C4-2B (cell line): ENCODE results near the gene DCPS.

Experiments used
- H3K27ac ChIP-seq: fragments of 450-650 bp; 2 replicates; pipeline ENCODE4 v1.5.1; 2017
- CTCF ChIP-seq: fragments of 450-650 bp; conservative IDR thresholded peaks from 2 replicates; pipeline ENCODE4 v1.5.1; 2017; ENCODE audit warnings: mild to moderate bottlenecking
- ZFX ChIP-seq: fragments of 450-650 bp; IDR thresholded peaks from 2 replicates; pipeline ENCODE4 v1.6.1; 2017

The DCPS gene

GRCh38 chr11:126317756-126318573, 14.1 kb downstream of the DCPS start:
- TF ChIP-seq ZFX = no peak
- no peak for TF ChIP-seq CTCF
- H3K27ac ChIP-seq = no peak overlapping the region

- TF ChIP-seq CTCF (no peak), ZFX (no peak)
- no peak overlapping the region for H3K27ac ChIP-seq
These were observed 14.9 kb downstream of the DCPS start for GRCh38 chr11:126318574-126319373.

GRCh38 chr11:126319374-126319740, 15.5 kb downstream of the DCPS start:
- no peak overlapping the region for H3K27ac ChIP-seq
- TF ChIP-seq CTCF (no peak), ZFX (no peak)

GRCh38 chr11:126322996-126323395, 19.1 kb downstream of the DCPS start:
- no peak overlapping the region for H3K27ac ChIP-seq
- TF ChIP-seq ZFX = no peak
- TF ChIP-seq CTCF = no peak

- peak overlapping the region; percentile 15; the same call in 1 of the 2 replicates for H3K27ac ChIP-seq
- no peak for TF ChIP-seq ZFX
- TF ChIP-seq CTCF = no peak
These were observed 23.6 kb downstream of the DCPS start for GRCh38 chr11:126327281-126328000.

- peak overlapping the region; percentile 15; the same call in 1 of the 2 replicates for H3K27ac ChIP-seq
- TF ChIP-seq ZFX (no peak), CTCF (no peak)
These were observed 24.1 kb downstream of the DCPS start for GRCh38 chr11:126328001-126328390.

- TF ChIP-seq ZFX (no peak), CTCF (no peak)
- H3K27ac ChIP-seq = peak overlapping the region; percentile 15; the same call in 1 of the 2 replicates
These were observed 24.6 kb downstream of the DCPS start for GRCh38 chr11:126328444-126328843.
